PC-3 (cell line): ENCODE results near the gene NEURL1B. TPM values are rescaled to one million over a fixed set of nuclear protein-coding genes. Genes with fewer than 3 reads are reported as not detected.

ENCODE experiments used
- ATAC-seq: fragments of 200-7000 bp; cut with Tn5 transposase; 2 replicates; pipeline ENCODE4 v1.9.1; 2020; ENCODE audit warnings: mild to moderate bottlenecking, moderate library complexity
- Bru-seq: library from RNA; stranded (reverse); fragments of 400-500 nt; gene quantifications from one replicate; lab custom pipeline; 2021; lab: Mats Ljungman, UMichigan
- BruChase-seq, 2 experiments: library from RNA; stranded (reverse); fragments of 400-500 nt; gene quantifications; one replicate each; lab custom pipeline; 2021; lab: Mats Ljungman, UMichigan
- BruUV-seq: library from RNA; stranded (reverse); fragments of 400-500 nt; replicated peaks from 2 replicates; lab custom pipeline; 2021; lab: Mats Ljungman, UMichigan
- CTCF ChIA-PET: fragments of 300-600 bp; sonication (Branson Sonifier 250); formaldehyde crosslinking; loops from one replicate; lab custom pipeline; 2022; ENCODE audit warnings: antibody characterized with exemption; lab: Charles Lee
- POLR2A ChIA-PET: fragments of 300-600 bp; sonication (Branson Sonifier 250); formaldehyde crosslinking; loops from one replicate; lab custom pipeline; 2022; ENCODE audit warnings: antibody characterized with exemption; ENCODE audit not compliant: unreplicated experiment; lab: Charles Lee
- DNase-seq: peaks from one replicate; pipeline ENCODE4 v3.0.0-alpha.2; 2015
- H2AFZ ChIP-seq: fragments of 300-600 bp; sonication (generic); 2 replicates; pipeline ENCODE4 v1.6.0; 2016; ENCODE audit warnings: antibody characterized with exemption, low read length
- H3F3A ChIP-seq: fragments of 300-600 bp; sonication (generic); one replicate; pipeline ENCODE4 v1.6.0; 2017; ENCODE audit warnings: antibody characterized with exemption, low read length, control low read depth, mild to moderate bottlenecking; ENCODE audit not compliant: unreplicated experiment
- H3K27ac ChIP-seq: fragments of 300-600 bp; sonication (generic); 2 replicates; pipeline ENCODE4 v1.5.1; 2016; ENCODE audit warnings: mild to moderate bottlenecking, low read length
- H3K27me3 ChIP-seq: fragments of 300-600 bp; sonication (generic); 2 replicates; pipeline ENCODE4 v1.6.1; 2016; ENCODE audit warnings: low read length, mixed read lengths
- H3K36me3 ChIP-seq: fragments of 300-600 bp; sonication (generic); 2 replicates; pipeline ENCODE4 v1.6.1; 2016; ENCODE audit warnings: low read depth, mixed run types, low read length, mixed read lengths
- H3K4me1 ChIP-seq: fragments of 300-600 bp; sonication (generic); 2 replicates; pipeline ENCODE4 v1.5.1; 2016; ENCODE audit warnings: low read length; ENCODE audit not compliant: insufficient read depth
- H3K4me2 ChIP-seq: fragments of 300-600 bp; sonication (generic); 2 replicates; pipeline ENCODE4 v1.6.0; 2016; ENCODE audit warnings: low read length
- H3K4me3 ChIP-seq: fragments of 300-600 bp; sonication (generic); 2 replicates; pipeline ENCODE4 v1.5.1; 2016; ENCODE audit warnings: mild to moderate bottlenecking, low read length, mixed read lengths
- H3K79me2 ChIP-seq: fragments of 300-600 bp; sonication (generic); 2 replicates; pipeline ENCODE4 v1.6.1; 2017; ENCODE audit warnings: low read length, mixed read lengths
- H3K9ac ChIP-seq: fragments of 300-600 bp; sonication (generic); 2 replicates; pipeline ENCODE4 v1.6.0; 2016; ENCODE audit warnings: mild to moderate bottlenecking, low read length
- H3K9me2 ChIP-seq: fragments of 300-600 bp; sonication (generic); replicated peaks from 2 replicates; pipeline ENCODE4 v1.6.1; 2016; ENCODE audit warnings: mixed run types, low read length, mixed read lengths
- H3K9me3 ChIP-seq: fragments of 300-600 bp; sonication (generic); 2 replicates; pipeline ENCODE4 v1.6.1; 2016; ENCODE audit warnings: low read length, mixed read lengths
- H4K20me1 ChIP-seq: fragments of 300-600 bp; sonication (generic); 2 replicates; pipeline ENCODE4 v1.6.1; 2016; ENCODE audit warnings: low read length, mixed read lengths
- EZH2 ChIP-seq: fragments of 300-600 bp; sonication (generic); IDR thresholded peaks from one replicate; pipeline ENCODE4 v1.6.1; 2017; ENCODE audit warnings: antibody characterized with exemption, mild to moderate bottlenecking, low read length; ENCODE audit not compliant: unreplicated experiment
- EZH2phosphoT487 ChIP-seq: fragments of 300-600 bp; sonication (generic); IDR thresholded peaks from 2 replicates; pipeline ENCODE4 v1.6.1; 2018; ENCODE audit warnings: mild to moderate bottlenecking, antibody characterized with exemption, low read length, borderline replicate concordance
- intact Hi-C: fragments of 100-400 bp; cut with micrococcal nuclease; formaldehyde crosslinking; loops from 2 replicates; pipeline ENCODE4 v1.9.0; 2023
- long read RNA-seq: library from polyadenylated mRNA; unstranded; transcript quantifications from one replicate; pipeline ENCODE4 v2.0.0, GENCODE V29; 2021; ENCODE audit not compliant: unreplicated experiment
- total RNA-seq: library from RNA; depleted of rRNA; stranded (reverse); fragments of >200 nt; gene quantifications from 2 replicates; pipeline ENCODE4 v1.2.3, GENCODE V29; 2014; rRNA removed
- TF ChIP-seq, protein P1 (sequence below): fragments of 300-600 bp; sonication (generic); conservative IDR thresholded peaks from 2 replicates; pipeline ENCODE4 v1.5.1; 2017; ENCODE audit warnings: antibody characterized with exemption, low read depth, mild to moderate bottlenecking, low read length

The NEURL1B gene, protein sequence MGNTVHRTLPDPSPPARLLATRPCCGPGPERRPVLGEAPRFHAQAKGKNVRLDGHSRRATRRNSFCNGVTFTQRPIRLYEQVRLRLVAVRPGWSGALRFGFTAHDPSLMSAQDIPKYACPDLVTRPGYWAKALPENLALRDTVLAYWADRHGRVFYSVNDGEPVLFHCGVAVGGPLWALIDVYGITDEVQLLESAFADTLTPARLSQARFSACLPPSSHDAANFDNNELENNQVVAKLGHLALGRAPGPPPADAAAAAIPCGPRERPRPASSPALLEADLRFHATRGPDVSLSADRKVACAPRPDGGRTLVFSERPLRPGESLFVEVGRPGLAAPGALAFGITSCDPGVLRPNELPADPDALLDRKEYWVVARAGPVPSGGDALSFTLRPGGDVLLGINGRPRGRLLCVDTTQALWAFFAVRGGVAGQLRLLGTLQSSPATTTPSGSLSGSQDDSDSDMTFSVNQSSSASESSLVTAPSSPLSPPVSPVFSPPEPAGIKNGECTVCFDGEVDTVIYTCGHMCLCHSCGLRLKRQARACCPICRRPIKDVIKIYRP
- total RNA-seq (0.95 and 2.5 TPM in 2 replicates), Bru-seq, nascent RNA (percentile 26 among the genes with signal in this experiment), BruChase-seq, experiment 1, labeled RNA remaining after a 6-hour chase (percentile 15 among the genes with signal in this experiment), BruChase-seq, experiment 2, labeled RNA remaining after a 2-hour chase (percentile 3 among the genes with signal in this experiment)
- long read RNA-seq: 0 reads

DNA sequence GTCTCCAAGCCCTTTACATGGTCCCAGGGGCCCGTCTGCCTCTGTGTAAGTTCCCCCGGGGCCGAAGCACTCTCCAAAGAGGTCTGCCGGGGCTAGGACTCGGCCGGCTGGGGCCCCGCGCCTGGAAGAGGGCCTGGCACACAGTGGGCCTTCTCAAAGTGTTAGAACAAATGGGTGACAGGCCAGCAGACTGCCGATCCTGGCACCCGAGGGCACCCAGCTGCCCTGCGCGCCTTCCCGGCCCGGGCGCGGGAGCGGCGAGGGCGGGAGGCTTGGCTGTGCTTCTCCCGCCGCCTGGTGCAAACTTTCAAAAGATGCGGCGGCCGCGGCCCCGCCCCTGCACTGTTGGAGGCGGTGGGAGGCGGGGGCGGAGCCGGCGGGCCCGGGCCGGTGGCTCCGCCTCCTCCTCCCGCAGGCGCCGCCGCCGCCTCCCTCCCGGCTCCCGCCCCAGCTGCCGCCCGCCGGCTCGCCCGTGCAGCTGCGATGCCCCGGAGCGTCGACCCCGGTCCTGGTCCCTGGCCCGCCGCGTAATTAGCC is at the start of gene NEURL1B:
TSS of gene NEURL1B (plus strand) at position 442 of the 537 bp plus-strand sequence. CDS start 144 bp downstream, outside the sequence.
- Histone ChIP-seq H3K27ac (no peak within 1 kb of the TSS), H3K4me2 (peak within 1 kb of the TSS; percentile 94), H3F3A (no peaks in the 10 kb centered on the region), H3K79me2 (no peaks in the 10 kb centered on the region), H3K4me1 (peaks cover 9% of the 10 kb centered on the region), H3K9me3 (no peaks in the 10 kb centered on the region), H3K4me3 (peak within 1 kb of the TSS; percentile 76), H3K36me3 (no peaks in the 10 kb centered on the region), H3K9ac (peak within 1 kb of the TSS; percentile 67), H3K9me2 (no peaks in the 10 kb centered on the region), H2AFZ (peak within 1 kb of the TSS; percentile 99), H4K20me1 (no peaks in the 10 kb centered on the region), H3K27me3 (peaks cover 9% of the 10 kb centered on the region; the same call in 1 of the 2 replicates)
- TF ChIP-seq EZH2phosphoT487 (no peak), EZH2 (no peak)
- TF ChIP-seq, protein P1, sequence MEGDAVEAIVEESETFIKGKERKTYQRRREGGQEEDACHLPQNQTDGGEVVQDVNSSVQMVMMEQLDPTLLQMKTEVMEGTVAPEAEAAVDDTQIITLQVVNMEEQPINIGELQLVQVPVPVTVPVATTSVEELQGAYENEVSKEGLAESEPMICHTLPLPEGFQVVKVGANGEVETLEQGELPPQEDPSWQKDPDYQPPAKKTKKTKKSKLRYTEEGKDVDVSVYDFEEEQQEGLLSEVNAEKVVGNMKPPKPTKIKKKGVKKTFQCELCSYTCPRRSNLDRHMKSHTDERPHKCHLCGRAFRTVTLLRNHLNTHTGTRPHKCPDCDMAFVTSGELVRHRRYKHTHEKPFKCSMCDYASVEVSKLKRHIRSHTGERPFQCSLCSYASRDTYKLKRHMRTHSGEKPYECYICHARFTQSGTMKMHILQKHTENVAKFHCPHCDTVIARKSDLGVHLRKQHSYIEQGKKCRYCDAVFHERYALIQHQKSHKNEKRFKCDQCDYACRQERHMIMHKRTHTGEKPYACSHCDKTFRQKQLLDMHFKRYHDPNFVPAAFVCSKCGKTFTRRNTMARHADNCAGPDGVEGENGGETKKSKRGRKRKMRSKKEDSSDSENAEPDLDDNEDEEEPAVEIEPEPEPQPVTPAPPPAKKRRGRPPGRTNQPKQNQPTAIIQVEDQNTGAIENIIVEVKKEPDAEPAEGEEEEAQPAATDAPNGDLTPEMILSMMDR: no peak
- POLR2A ChIA-PET: no interaction called here
- BruUV-seq: no TSS peak
- DNase-seq: peak; percentile 77
- ATAC-seq: peak; percentile 77
- intact Hi-C loops: no loop called here
- CTCF ChIA-PET: no interaction called here

DNA sequence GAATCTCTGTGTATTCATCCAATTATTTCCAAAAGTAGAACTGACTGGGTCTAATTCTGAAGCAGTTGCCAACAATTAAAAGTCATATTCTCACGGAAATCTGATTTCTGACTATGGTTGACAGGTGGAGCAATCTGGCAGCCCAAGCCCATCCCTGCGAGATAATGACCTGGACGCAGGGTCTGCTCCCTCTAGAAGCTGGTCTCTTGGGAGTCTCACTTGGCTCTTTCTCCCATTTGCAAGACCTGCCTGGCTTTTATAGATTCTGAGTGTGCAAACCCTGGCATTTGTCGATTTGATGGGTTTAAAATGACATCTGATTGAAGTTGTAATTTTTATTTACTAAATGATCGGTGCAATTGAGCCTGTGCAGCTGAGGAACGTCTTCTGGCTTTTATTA is 49.4 kb upstream of the NEURL1B start:
- no peak for ATAC-seq
- POLR2A ChIA-PET: interaction anchor here (0.5 kb wide), 1 partner anchor 11 kb away, joined by 4 read pairs; no protein-coding TSS in a partner anchor

More for the DNA sequence above, 49.4 kb upstream of the NEURL1B start:
- Histone ChIP-seq H3K27me3 (peaks cover 56% of the 10 kb centered on the region), H4K20me1 (no peaks in the 10 kb centered on the region), H3K4me3 (no peak overlapping the region), H3K36me3 (no peaks in the 10 kb centered on the region), H3K9me3 (no peaks in the 10 kb centered on the region), H3K9ac (no peak overlapping the region), H3K27ac (no peak overlapping the region), H3F3A (no peaks in the 10 kb centered on the region), H3K4me1 (no peaks in the 10 kb centered on the region), H2AFZ (no peak overlapping the region), H3K4me2 (no peak overlapping the region), H3K79me2 (no peaks in the 10 kb centered on the region), H3K9me2 (no peaks in the 10 kb centered on the region)
- DNase-seq: no peak
- intact Hi-C loops: no loop called here
- no TSS peak for BruUV-seq
- CTCF ChIA-PET: no interaction called here
- TF ChIP-seq EZH2phosphoT487 (no peak), EZH2 (no peak)
- TF ChIP-seq, protein P1: no peak
